ENCODE measurements around the gene PAX8. TPM values are rescaled to one million over a fixed set of nuclear protein-coding genes. Genes with fewer than 3 reads are reported as not detected.

The PAX8 gene
- total RNA-seq, 1 donor from 2014 or later, result 0.77 TPM

DNA sequence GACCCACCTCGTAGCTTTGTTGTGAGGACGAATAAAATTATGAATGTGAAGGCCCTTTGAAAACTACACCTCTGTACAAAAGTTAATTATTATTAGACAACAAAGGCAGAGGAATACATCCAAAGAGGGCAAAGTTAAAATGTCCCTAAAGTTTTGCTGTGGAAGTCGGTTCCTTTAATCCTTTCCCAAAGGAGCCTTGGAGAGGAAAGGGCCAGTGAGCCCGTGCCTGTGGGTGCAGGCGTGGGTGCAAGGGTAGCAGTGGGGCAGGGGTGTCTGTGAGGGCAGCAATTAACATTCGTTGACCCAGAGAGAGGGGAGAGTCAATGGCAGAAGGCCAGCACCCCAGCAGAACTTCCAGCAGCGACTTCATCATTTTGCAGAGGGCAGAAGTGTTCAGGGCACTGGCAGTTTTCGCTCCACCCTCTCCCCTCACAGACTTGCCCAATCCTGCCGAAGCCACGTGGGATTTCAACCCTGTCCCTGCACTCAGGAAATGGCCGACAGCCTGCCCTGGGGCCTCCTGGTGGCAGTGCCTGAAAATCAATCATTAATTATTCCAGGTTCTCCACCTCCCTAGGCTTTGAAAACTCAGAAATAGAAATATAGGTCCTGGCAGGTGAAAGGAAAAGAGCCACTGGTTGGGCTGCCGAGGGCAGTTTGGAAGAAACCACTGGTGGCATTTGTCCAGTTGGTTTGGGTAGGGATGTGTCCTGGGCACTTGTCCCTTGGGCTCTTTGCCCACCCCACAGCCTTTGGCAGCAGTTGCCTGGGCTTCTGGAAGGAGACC is 4.2 kb upstream of the PAX8 start:
- H3K27me3 Mint-ChIP-seq, result peaks cover 58% of the 10 kb centered on the region
- DNase-seq, result no peak
- no peak overlapping the region for H3K4me3 Mint-ChIP-seq
- no peaks in the 10 kb centered on the region for H3K4me1 Mint-ChIP-seq
- H3K36me3 Mint-ChIP-seq (ENCODE audit: low read depth), result no peaks in the 10 kb centered on the region
- intact Hi-C loops (cut with micrococcal nuclease), result no loop called here
- H3K27ac Mint-ChIP-seq, result no peak overlapping the region
- no peaks in the 10 kb centered on the region for H3K9me3 Mint-ChIP-seq

DNA sequence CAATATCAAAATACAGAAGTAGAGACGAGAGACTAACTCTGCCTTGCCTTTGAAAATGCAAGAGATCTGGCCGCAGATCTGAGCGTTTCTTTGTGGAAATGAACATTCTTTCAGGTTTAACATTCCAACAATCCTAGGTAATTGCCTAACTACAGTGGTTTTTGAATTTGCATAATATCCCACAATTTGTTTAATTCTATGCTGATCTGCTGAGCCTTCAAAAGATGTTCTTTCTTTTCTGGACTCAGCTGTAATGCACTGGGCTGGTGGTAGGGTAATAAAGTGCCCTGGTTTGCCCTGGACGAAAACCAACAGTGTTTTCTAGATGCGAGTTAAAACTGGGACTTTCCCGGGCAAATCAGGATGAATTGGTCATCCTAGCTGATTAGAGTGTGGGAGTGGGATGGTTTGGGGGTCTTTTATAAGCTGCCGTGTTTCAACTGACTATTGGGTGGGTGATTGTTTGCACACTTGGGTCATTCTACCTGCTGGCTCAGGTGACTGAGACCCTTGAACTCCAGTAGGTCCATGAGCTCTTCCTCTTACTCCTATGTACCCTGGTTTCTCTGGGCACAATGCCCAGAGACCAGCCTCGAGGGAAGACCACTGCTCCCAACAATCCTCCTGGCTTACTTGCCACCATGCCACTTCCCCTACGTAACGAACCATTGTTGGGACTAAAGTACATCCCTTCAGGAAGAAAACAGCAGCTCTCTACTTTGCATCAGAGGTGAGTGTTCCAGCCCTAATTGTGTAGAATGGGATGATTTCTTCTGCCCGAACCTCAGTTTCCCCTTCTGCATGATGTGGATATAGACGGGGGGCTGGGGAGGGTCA is 3.4 kb upstream of the PAX8 start:
- no peaks in the 10 kb centered on the region for H3K4me1 Mint-ChIP-seq
- no peak for DNase-seq
- intact Hi-C loops (cut with micrococcal nuclease), result no loop called here
- H3K27me3 Mint-ChIP-seq, result peaks cover 53% of the 10 kb centered on the region
- H3K27ac Mint-ChIP-seq, result no peak overlapping the region
- H3K9me3 Mint-ChIP-seq, result no peaks in the 10 kb centered on the region
- H3K4me3 Mint-ChIP-seq, result no peak overlapping the region
- no peaks in the 10 kb centered on the region for H3K36me3 Mint-ChIP-seq (ENCODE audit: low read depth)

DNA sequence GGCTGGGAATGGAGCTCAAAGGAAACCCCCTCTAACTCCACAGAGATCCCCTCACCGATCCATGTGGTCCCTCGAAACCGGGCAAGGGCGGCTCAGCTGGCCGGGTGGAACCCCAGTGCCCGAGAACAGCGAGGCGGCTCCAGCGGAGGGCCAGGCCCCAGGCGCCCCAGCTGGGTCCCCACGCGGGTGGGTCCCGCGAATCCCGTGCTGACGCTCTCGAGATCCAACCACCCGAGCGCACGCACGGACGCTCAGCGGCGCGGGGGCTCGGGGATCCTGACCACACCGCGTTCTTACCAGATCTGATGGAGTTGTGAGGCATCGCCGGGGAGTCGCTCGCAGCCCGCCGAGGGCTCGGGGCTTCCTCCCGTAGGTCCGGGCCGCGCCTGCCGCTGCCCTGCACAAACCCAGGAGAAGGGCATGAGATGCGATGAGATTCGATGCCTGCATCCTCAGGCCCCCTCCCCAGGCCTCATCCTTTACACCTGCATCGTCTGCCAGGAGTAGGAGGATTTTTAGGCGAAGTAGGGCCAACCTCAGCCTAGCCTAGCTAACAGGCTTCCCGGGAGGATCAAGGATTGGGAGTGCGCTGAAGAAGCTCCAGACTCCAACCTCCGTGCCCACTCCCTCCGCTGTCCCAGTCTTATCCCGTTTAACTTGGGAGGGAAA is 514 bp downstream of the PAX8 start:
- Mint-ChIP-seq H3K36me3 (ENCODE audit: low read depth) (peaks cover 2% of the 10 kb centered on the region), H3K4me3 (no peak overlapping the region), H3K27me3 (peaks cover 79% of the 10 kb centered on the region), H3K27ac (no peak overlapping the region), H3K9me3 (no peaks in the 10 kb centered on the region), H3K4me1 (peaks cover 7% of the 10 kb centered on the region)
- intact Hi-C loops (cut with micrococcal nuclease), result no loop called here
- no peak for DNase-seq

DNA sequence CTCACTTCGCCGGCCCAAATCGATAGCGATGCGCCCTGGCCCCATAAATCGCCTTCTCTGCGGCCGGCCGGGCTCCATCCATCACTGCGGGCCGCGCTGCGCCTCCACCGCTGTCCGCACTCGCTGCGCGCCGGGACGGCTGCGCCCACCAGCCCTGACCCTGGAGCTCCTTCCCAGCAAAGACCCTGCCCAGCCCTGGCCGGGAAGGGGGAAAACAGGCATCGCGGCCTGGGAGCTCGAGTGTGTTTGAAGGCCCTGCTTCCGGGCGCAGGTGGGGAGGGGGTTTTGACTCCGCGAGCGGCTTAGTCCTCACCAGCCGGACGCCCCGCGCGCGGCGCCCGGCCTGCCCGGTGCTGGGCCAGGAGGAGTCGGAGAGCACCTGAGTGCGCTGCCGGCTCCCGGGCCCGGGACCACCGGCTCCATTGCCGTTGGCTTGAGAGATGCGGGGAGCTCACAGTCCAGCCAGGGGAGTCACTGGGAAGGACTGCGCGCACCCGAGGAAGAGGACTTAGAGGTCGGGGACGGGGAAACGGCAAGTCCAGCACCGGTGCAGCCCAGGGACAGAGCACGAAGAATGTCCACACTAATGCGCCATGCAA is 1.1 kb downstream of the PAX8 start:
- DNase-seq, result peak; percentile 64
- Mint-ChIP-seq H3K27ac (no peak overlapping the region), H3K9me3 (no peaks in the 10 kb centered on the region), H3K36me3 (ENCODE audit: low read depth) (peaks cover 2% of the 10 kb centered on the region), H3K4me3 (peak overlapping the region; percentile 50), H3K27me3 (peaks cover 83% of the 10 kb centered on the region), H3K4me1 (peaks cover 8% of the 10 kb centered on the region)
- intact Hi-C loops (cut with micrococcal nuclease), result no loop called here

DNA sequence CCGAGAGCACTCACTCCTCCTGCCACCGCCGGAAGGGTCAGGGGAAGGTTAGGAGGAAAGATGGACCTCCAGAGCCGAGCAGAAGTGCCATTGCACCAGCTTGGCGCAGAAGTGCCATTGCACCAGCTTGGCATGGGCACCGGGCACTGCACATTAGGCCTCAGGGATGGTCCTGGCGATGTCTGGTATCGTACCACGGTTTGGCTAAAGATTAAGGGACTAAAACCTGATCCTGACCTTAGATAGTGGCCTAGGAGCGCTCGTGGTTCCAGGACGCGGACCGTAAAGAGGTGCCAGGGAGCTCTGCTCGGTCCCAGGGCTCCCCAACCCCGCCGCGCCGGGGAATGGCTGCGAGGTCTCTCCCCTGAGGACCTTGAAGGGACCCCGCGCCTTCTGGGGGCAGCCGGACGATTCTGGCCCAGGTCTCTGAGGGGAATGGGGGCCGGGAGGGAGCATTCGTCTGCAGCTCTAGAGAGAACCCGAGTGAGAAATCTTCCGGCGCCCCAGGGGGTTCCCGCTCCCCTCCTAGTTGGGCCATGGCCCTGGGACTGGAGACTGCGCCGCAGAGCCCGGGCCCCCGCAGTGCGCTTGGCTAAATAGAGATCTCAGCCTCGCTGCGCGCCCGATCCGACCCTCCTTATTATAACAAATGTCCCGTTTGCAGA is 1.8 kb downstream of the PAX8 start:
- intact Hi-C loops (cut with micrococcal nuclease), result no loop called here
- Mint-ChIP-seq H3K36me3 (ENCODE audit: low read depth) (peaks cover 2% of the 10 kb centered on the region), H3K9me3 (no peaks in the 10 kb centered on the region), H3K27me3 (peaks cover 82% of the 10 kb centered on the region), H3K4me1 (peaks cover 9% of the 10 kb centered on the region), H3K27ac (no peak overlapping the region), H3K4me3 (peak overlapping the region; percentile 50)
- DNase-seq, result no peak

DNA sequence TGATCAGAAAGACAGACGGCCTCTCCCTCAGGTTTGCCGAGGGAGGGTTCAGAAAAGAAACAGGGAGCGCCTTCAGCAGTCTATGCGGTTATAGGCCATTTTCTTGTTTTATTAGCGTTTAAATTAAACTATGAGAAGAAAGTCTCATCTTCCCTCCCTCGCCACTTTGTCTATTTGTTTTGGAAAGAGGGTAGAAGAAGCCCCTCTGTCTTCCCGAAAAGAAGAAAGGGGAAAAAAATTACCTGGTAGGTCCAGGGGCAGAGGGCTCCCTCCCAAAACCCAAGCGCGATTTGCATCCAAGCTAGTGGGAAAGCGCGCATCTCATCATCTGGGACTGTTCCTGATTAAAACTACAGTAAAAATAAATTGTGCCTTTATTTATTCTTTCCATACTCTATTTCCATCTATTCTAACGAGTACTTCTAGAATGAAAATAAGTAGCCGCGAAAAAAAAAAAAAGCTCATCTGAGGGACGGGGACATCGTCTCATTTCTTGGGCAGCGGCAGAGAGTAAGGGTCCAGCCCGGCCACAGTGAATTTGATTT is 2.4 kb downstream of the PAX8 start:
- intact Hi-C loops (cut with micrococcal nuclease), result no loop called here
- peaks cover 84% of the 10 kb centered on the region for H3K27me3 Mint-ChIP-seq

DNA sequence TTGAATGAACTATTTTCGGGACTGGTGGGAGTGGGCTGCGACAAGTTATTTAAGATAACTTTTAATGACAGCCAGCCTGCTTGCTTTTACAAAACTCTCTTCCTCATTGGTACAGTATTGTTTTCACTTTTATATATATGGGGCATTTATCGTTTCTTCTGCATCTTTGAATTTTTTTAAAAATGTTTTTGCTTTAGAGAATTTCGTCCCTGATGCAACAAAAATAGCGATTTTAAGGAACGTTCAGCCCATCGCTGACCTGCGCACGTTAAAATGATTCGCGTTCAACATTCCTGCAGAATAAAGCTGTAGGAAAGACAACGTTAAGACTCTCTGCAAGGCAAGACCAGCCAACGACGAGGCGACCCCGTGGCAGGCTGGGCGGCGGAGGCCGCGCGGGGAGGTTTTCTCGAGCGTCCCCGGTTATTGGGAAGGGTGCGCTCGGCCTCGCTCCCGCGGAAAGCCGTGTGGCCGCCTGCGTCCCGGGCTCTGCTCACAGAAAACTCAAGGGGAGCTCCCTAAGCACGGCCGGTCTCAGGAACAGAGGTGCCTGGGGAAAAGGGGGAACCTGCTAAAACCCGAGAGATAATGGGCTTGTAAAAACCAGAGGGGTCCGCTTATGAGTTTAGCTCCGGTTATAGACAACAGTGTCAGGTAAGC is 3.0 kb downstream of the PAX8 start:
- H3K4me3 Mint-ChIP-seq, result no peak overlapping the region
- H3K36me3 Mint-ChIP-seq (ENCODE audit: low read depth), result peaks cover 2% of the 10 kb centered on the region
- H3K27ac Mint-ChIP-seq, result peak overlapping the region; percentile 20
- no peaks in the 10 kb centered on the region for H3K9me3 Mint-ChIP-seq
- H3K4me1 Mint-ChIP-seq, result peaks cover 9% of the 10 kb centered on the region
- peak; percentile 61 for DNase-seq
- intact Hi-C loops (cut with micrococcal nuclease), result no loop called here
- peaks cover 87% of the 10 kb centered on the region for H3K27me3 Mint-ChIP-seq

More for the DNA sequence above, 2.4 kb downstream of the PAX8 start:
- no peaks in the 10 kb centered on the region for H3K9me3 Mint-ChIP-seq
- H3K4me1 Mint-ChIP-seq, result peaks cover 9% of the 10 kb centered on the region
- no peak for DNase-seq
- H3K4me3 Mint-ChIP-seq, result no peak overlapping the region
- H3K27ac Mint-ChIP-seq, result peak overlapping the region; percentile 20
- peaks cover 2% of the 10 kb centered on the region for H3K36me3 Mint-ChIP-seq (ENCODE audit: low read depth)

DNA sequence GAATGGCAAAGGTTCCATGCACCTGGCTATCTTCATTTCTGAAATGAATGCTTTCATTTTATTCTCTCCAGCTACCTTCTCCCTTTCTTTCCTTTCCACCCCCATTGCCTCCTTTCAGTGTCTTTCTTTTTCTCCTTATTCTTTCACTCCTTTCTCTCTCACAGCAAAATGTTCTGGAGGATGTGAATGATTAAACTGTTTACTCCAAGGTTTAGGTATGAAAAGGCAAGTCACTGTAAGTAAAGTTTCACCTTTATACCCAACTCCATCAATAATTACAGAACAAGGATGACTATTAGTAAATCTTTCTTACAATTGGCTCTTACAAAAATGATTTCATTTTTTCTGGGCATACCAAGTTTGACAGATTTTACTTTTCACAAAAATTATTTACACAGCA is 4.3 kb downstream of the PAX8 start:
- H3K27ac Mint-ChIP-seq, result no peak overlapping the region
- intact Hi-C loops (cut with micrococcal nuclease), result no loop called here
- peaks cover 9% of the 10 kb centered on the region for H3K4me1 Mint-ChIP-seq
- no peaks in the 10 kb centered on the region for H3K9me3 Mint-ChIP-seq
- H3K27me3 Mint-ChIP-seq, result peaks cover 80% of the 10 kb centered on the region
- DNase-seq, result no peak
- H3K36me3 Mint-ChIP-seq (ENCODE audit: low read depth), result peaks cover 2% of the 10 kb centered on the region
- no peak overlapping the region for H3K4me3 Mint-ChIP-seq

DNA sequence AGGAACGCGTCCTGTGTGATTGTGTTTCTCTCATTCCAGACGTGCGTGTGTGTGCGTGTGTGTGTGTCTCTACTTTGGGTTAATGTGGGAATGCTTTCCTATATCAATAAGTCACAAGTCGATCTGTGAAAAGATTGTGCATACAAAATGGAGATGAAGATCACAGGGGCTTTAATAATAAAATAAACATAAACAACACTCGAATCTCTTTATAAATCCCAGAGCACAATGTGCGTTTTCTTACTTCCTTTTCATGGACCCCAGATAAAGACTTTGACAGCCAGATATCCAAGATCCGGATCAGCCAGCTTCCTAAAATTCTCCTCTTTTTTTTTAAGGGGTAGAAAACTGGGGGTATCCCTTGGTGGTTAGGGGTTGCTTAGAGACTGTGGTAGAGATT is 4.7 kb downstream of the PAX8 start:
- Mint-ChIP-seq H3K27me3 (peaks cover 75% of the 10 kb centered on the region), H3K9me3 (no peaks in the 10 kb centered on the region), H3K4me3 (no peak overlapping the region), H3K4me1 (peaks cover 9% of the 10 kb centered on the region), H3K27ac (no peak overlapping the region), H3K36me3 (ENCODE audit: low read depth) (peaks cover 2% of the 10 kb centered on the region)
- intact Hi-C loops (cut with micrococcal nuclease), result no loop called here
- DNase-seq, result no peak

DNA sequence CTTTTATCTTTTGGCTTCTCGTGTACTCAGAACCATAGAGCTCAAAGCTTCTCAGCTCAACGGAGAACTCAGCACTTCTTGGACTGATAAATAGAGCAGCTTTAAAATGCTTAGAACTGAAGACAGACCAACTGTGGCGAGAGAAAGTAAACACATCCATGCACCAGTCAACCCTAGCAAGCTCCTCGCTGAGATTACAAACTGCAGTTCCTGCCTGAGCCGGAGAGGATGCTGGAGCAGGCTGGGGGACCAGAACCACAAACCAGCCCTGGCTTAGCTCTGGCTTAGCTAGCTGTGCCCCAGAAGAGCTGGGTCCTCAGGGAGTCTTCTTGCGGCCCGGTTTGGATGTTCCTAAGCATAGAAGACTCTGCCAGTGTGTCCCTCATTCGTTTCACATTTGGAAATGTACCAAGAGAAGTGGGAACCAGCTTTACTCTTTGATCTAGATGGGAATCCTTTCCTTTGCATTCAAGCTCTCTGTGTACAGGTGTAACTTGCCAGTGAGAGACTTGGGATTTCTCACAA is 5.6 kb downstream of the PAX8 start:
- Mint-ChIP-seq H3K27me3 (peaks cover 71% of the 10 kb centered on the region), H3K4me3 (no peak overlapping the region), H3K27ac (no peak overlapping the region), H3K9me3 (no peaks in the 10 kb centered on the region), H3K4me1 (peaks cover 9% of the 10 kb centered on the region), H3K36me3 (ENCODE audit: low read depth) (peaks cover 2% of the 10 kb centered on the region)
- intact Hi-C loops (cut with micrococcal nuclease), result no loop called here
- peak; percentile 83 for DNase-seq

DNA sequence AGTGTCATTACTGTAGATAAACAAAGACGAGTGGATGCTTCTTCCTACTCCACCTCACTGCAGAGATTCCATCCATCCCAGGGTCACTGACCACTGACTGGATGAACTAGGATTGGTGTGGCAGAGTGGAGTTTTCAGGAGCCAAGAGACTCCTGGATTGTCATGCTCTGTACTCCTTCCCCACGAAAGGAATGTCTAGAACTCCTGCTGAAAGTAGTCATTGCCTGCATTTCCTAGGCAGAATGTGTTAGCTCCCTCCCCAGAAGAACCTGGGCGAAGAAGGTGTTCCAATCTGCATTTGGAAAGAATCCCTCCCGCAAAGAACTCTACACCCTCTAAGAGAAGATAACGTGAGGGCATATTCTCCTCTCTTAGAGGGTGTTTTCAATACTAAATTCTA is 6.2 kb downstream of the PAX8 start:
- Mint-ChIP-seq H3K27ac (no peak overlapping the region), H3K4me1 (peaks cover 9% of the 10 kb centered on the region), H3K9me3 (no peaks in the 10 kb centered on the region), H3K4me3 (no peak overlapping the region), H3K27me3 (peaks cover 72% of the 10 kb centered on the region), H3K36me3 (ENCODE audit: low read depth) (peaks cover 2% of the 10 kb centered on the region)
- intact Hi-C loops (cut with micrococcal nuclease), result no loop called here
- DNase-seq, result no peak

DNA sequence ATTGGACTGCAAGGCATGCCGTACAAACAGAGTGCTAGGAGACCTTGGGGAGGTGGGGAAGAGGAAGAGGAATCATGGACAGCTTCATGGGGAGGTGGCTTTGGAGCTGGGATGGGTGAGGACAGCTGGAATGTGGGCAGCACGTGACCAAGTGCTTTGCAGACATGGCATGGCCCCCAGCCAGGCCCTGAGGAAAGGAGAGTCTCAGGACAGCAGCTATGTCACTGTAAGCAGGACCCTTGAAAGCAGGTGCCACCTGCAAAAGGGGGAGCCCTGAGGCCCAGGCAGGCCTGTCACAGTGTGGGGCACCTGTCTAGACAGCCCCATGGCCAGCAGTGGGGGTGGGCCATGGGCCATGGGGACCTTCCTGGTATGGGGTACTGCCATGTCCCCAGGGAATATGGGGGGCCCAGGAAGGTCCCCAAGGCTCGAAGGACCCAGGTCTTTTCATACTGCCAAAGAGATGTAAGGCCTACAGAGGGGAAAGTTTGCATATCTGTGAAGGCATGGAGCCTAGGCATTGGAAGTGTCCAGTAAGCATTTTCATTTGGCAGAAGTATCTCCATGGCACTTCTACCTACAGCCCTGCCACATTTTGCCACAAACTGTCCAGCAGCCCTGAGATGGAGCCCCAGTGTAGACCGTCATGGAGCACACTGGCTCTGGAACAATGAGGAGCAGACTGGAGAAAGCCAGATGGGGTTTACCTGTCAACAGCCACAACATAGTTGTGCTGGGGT is 9.9 kb downstream of the PAX8 start:
- intact Hi-C loops (cut with micrococcal nuclease), result no loop called here
- no peaks in the 10 kb centered on the region for H3K9me3 Mint-ChIP-seq
- peaks cover 2% of the 10 kb centered on the region for H3K4me1 Mint-ChIP-seq
- no peak for DNase-seq
- H3K27me3 Mint-ChIP-seq, result peaks cover 55% of the 10 kb centered on the region
- H3K36me3 Mint-ChIP-seq (ENCODE audit: low read depth), result no peaks in the 10 kb centered on the region
- no peak overlapping the region for H3K4me3 Mint-ChIP-seq
- no peak overlapping the region for H3K27ac Mint-ChIP-seq

Data from activated CD4-positive, alpha-beta T cell treated with anti-CD3 and anti-CD28 coated beads, Interleukin-2, amount 10 ng/mL, durations not matched to agents 24 days and 14 days (primary cell).